HEK293 (cell line): ENCODE measurements around the gene FHAD1.

Experiments
- CTCF ChIA-PET: fragments of 350-600 bp; formaldehyde crosslinking; extraction: SDS; loops from one replicate; lab custom pipeline; 2021; ENCODE audit warnings: antibody characterized with exemption; lab: Yijun Ruan, JAX
- POLR2A ChIA-PET: fragments of 300-600 bp; formaldehyde crosslinking; extraction: SDS; loops from one replicate; lab custom pipeline; 2020; ENCODE audit warnings: antibody characterized with exemption, inconsistent platforms; lab: Yijun Ruan, JAX
- H3K27ac ChIP-seq: fragments of 200-500 bp; sonication (Bioruptor generic); 2 replicates; pipeline ENCODE4 v1.5.1; 2014; ENCODE audit warnings: low read depth, low read length, control low read depth, inconsistent platforms; ENCODE audit errors: extremely low read depth
- H3K36me3 ChIP-seq, 2 experiments: fragments of 200-500 bp in 1 of 2; sonication (Bioruptor generic) in 1 of 2; 1 replicate in 1 of 2; 2 replicates in 1 of 2; pipeline ENCODE4 v1.5.1; 2014 to 2017; ENCODE audit warnings: inconsistent platforms in 2 of 2, low read length in 2 of 2; ENCODE audit not compliant: control insufficient read depth in 2 of 2, insufficient read depth in 1 of 2
- H3K4me1 ChIP-seq: fragments of 200-500 bp; sonication (Bioruptor generic); 2 replicates; pipeline ENCODE4 v1.5.1; 2014; ENCODE audit warnings: mild to moderate bottlenecking, low read length, inconsistent platforms; ENCODE audit not compliant: control insufficient read depth, insufficient read depth
- H3K4me3 ChIP-seq: 2 replicates; pipeline ENCODE4 v1.5.1; 2011; ENCODE audit warnings: low read depth, mild to moderate bottlenecking, control low read depth, low read length, moderate library complexity
- H3K9me3 ChIP-seq: fragments of 200-500 bp; sonication (Bioruptor generic); 2 replicates; pipeline ENCODE4 v1.5.1; 2014; ENCODE audit warnings: low read depth, low read length, inconsistent platforms; ENCODE audit not compliant: control insufficient read depth, insufficient read depth
- FEZF1 ChIP-seq: fragments of 450-650 bp; formaldehyde crosslinking; IDR thresholded peaks from 2 replicates; pipeline ENCODE4 v1.5.1; 2016; ENCODE audit warnings: missing biosample characterization, missing genetic modification characterization
- GLIS1 ChIP-seq: fragments of 450-650 bp; formaldehyde crosslinking; IDR thresholded peaks from 2 replicates; pipeline ENCODE4 v1.5.1; 2016; ENCODE audit warnings: missing biosample characterization, missing genetic modification characterization
- KLF7 ChIP-seq: fragments of 450-650 bp; formaldehyde crosslinking; IDR thresholded peaks from 2 replicates; pipeline ENCODE4 v1.5.1; 2016; ENCODE audit warnings: missing biosample characterization, missing genetic modification characterization, borderline replicate concordance
- TRIM28 ChIP-seq: IDR thresholded peaks from 2 replicates; pipeline ENCODE4 v1.6.1; 2011; ENCODE audit warnings: low read length, control low read depth, borderline replicate concordance
- YY2 ChIP-seq: fragments of 450-650 bp; formaldehyde crosslinking; IDR thresholded peaks from 2 replicates; pipeline ENCODE4 v1.5.1; 2016; ENCODE audit warnings: missing biosample characterization, missing genetic modification characterization
- ZBTB26 ChIP-seq: fragments of 450-650 bp; formaldehyde crosslinking; optimal IDR thresholded peaks from 2 replicates; pipeline ENCODE3; 2016; ENCODE audit warnings: missing biosample characterization, mild to moderate bottlenecking, missing genetic modification characterization
- ZNF112 ChIP-seq: fragments of 450-650 bp; formaldehyde crosslinking; IDR thresholded peaks from 2 replicates; pipeline ENCODE4 v1.5.0; 2017; ENCODE audit warnings: missing biosample characterization, missing genetic modification characterization
- ZNF138 ChIP-seq: fragments of 450-650 bp; formaldehyde crosslinking; IDR thresholded peaks from 2 replicates; pipeline ENCODE4 v1.5.1; 2016; ENCODE audit warnings: missing biosample characterization, missing genetic modification characterization, borderline replicate concordance
- ZNF184 ChIP-seq: fragments of 450-650 bp; IDR thresholded peaks from 2 replicates; pipeline ENCODE4 v1.5.1; 2018; ENCODE audit warnings: missing biosample characterization, mild to moderate bottlenecking, missing genetic modification characterization
- ZNF211 ChIP-seq: fragments of 450-650 bp; formaldehyde crosslinking; IDR thresholded peaks from 2 replicates; pipeline ENCODE4 v1.5.1; 2016; ENCODE audit warnings: low read depth, missing biosample characterization, missing genetic modification characterization
- ZNF223 ChIP-seq: fragments of 450-650 bp; formaldehyde crosslinking; IDR thresholded peaks from 2 replicates; pipeline ENCODE4 v1.5.1; 2016; ENCODE audit warnings: missing biosample characterization, missing genetic modification characterization
- ZNF24 ChIP-seq: fragments of 450-650 bp; formaldehyde crosslinking; IDR thresholded peaks from 2 replicates; pipeline ENCODE4 v1.5.1; 2016; ENCODE audit warnings: missing biosample characterization, missing genetic modification characterization
- ZNF280D ChIP-seq: fragments of 450-650 bp; formaldehyde crosslinking; IDR thresholded peaks from 2 replicates; pipeline ENCODE4 v1.5.1; 2016; ENCODE audit warnings: missing biosample characterization, missing genetic modification characterization
- ZNF473 ChIP-seq: fragments of 450-650 bp; formaldehyde crosslinking; IDR thresholded peaks from 2 replicates; pipeline ENCODE4 v1.5.1; 2017; ENCODE audit warnings: missing biosample characterization, missing genetic modification characterization
- ZNF501 ChIP-seq: fragments of 450-650 bp; formaldehyde crosslinking; IDR thresholded peaks from 2 replicates; pipeline ENCODE4 v1.5.1; 2016; ENCODE audit warnings: missing biosample characterization, missing genetic modification characterization
- ZNF544 ChIP-seq: fragments of 450-650 bp; formaldehyde crosslinking; IDR thresholded peaks from 2 replicates; pipeline ENCODE4 v1.5.0; 2017; ENCODE audit warnings: missing biosample characterization, missing genetic modification characterization
- ZXDB ChIP-seq: fragments of 450-650 bp; formaldehyde crosslinking; IDR thresholded peaks from 2 replicates; pipeline ENCODE4 v1.5.1; 2016; ENCODE audit warnings: missing biosample characterization, missing genetic modification characterization
- TF ChIP-seq, protein P1 (sequence below): fragments of 450-650 bp; IDR thresholded peaks from 2 replicates; pipeline ENCODE4 v1.5.1; 2018; ENCODE audit warnings: missing biosample characterization, mild to moderate bottlenecking, missing genetic modification characterization
- TF ChIP-seq, protein P2 (sequence below): sonication (generic); formaldehyde crosslinking; IDR thresholded peaks from 2 replicates; pipeline ENCODE4 v1.8.1; 2022; ENCODE audit warnings: mild to moderate bottlenecking, moderate library complexity, missing genetic modification reagents
- TF ChIP-seq, protein P3 (sequence below): fragments of 450-650 bp; formaldehyde crosslinking; IDR thresholded peaks from 2 replicates; pipeline ENCODE4 v1.5.1; 2016; ENCODE audit warnings: missing biosample characterization, missing genetic modification characterization

The FHAD1 gene

DNA sequence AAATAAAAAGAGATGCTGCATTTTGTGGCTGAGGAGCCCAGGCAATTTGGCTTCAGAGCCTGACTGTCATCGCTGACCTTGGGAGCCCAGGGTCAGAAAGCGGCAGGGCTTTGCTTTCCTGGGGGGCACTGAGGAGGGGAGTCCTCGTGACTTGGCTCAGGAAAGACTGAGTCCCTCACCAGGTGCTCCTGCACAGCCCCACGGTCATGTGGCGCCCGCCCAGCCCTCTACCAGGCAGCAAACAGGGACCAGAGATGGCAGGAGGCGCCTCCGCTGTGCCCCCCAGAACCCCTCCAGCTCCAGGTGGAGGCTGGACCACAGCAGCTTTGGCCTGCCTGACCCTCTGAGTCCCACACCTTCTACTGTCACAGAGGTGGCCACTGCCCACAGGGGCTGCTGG, 175.8 kb downstream of the FHAD1 start:
- Histone ChIP-seq H3K9me3 (no peaks in the 10 kb centered on the region; the same call in 1 of the 2 replicates), H3K27ac (no peak overlapping the region), H3K4me3 (no peak overlapping the region), H3K4me1 (no peaks in the 10 kb centered on the region), H3K36me3 (peaks cover 0 to 36% of the 10 kb centered on the region in 2 experiments; a peak in 1 of 3 replicates)
- POLR2A ChIA-PET, result no interaction called here
- no peak for TF ChIP-seq ZNF501 (tag by site-specific recombination)
- no peak for TF ChIP-seq ZNF211 (tag by site-specific recombination)
- TF ChIP-seq ZNF280D, result no peak
- TF ChIP-seq TRIM28, result no peak
- TF ChIP-seq ZXDB (tag by site-specific recombination), result no peak
- no peak for TF ChIP-seq GLIS1 (tag by site-specific recombination)
- no peak for TF ChIP-seq ZNF544 (tag by site-specific recombination)
- TF ChIP-seq YY2 (tag by site-specific recombination), result no peak
- TF ChIP-seq ZNF223, result no peak
- TF ChIP-seq ZNF24 (tag by site-specific recombination), result no peak
- no peak for TF ChIP-seq ZNF138
- TF ChIP-seq ZBTB26 (tag by site-specific recombination), result no peak
- no peak for TF ChIP-seq ZNF112 (tag by site-specific recombination)
- no peak for TF ChIP-seq KLF7 (tag by site-specific recombination)
- TF ChIP-seq, protein P1, sequence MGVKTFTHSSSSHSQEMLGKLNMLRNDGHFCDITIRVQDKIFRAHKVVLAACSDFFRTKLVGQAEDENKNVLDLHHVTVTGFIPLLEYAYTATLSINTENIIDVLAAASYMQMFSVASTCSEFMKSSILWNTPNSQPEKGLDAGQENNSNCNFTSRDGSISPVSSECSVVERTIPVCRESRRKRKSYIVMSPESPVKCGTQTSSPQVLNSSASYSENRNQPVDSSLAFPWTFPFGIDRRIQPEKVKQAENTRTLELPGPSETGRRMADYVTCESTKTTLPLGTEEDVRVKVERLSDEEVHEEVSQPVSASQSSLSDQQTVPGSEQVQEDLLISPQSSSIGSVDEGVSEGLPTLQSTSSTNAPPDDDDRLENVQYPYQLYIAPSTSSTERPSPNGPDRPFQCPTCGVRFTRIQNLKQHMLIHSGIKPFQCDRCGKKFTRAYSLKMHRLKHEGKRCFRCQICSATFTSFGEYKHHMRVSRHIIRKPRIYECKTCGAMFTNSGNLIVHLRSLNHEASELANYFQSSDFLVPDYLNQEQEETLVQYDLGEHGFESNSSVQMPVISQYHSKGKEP, result no peak
- TF ChIP-seq, protein P2, sequence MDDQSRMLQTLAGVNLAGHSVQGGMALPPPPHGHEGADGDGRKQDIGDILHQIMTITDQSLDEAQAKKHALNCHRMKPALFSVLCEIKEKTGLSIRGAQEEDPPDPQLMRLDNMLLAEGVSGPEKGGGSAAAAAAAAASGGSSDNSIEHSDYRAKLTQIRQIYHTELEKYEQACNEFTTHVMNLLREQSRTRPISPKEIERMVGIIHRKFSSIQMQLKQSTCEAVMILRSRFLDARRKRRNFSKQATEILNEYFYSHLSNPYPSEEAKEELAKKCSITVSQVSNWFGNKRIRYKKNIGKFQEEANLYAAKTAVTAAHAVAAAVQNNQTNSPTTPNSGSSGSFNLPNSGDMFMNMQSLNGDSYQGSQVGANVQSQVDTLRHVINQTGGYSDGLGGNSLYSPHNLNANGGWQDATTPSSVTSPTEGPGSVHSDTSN, result no peak
- TF ChIP-seq ZNF184 (tag by site-specific recombination), result no peak
- TF ChIP-seq, protein P3, sequence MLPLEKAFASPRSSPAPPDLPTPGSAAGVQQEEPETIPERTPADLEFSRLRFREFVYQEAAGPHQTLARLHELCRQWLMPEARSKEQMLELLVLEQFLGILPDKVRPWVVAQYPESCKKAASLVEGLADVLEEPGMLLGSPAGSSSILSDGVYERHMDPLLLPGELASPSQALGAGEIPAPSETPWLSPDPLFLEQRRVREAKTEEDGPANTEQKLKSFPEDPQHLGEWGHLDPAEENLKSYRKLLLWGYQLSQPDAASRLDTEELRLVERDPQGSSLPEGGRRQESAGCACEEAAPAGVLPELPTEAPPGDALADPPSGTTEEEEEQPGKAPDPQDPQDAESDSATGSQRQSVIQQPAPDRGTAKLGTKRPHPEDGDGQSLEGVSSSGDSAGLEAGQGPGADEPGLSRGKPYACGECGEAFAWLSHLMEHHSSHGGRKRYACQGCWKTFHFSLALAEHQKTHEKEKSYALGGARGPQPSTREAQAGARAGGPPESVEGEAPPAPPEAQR (tag by site-specific recombination), result no peak
- TF ChIP-seq FEZF1 (tag by site-specific recombination), result no peak
- TF ChIP-seq ZNF473 (tag by site-specific recombination), result no peak
- CTCF ChIA-PET, result interaction anchor here (0.6 to 2.3 kb wide), 3 partner anchors 9 kb away, joined by 3 to 9 read pairs (median 4); no protein-coding TSS in a partner anchor
